HG02588 (cell line): ENCODE results near the gene FLRT3.

Experiments used
- ATAC-seq: cut with Tn5 transposase; IDR thresholded peaks from one replicate; pipeline ENCODE4 v1.9.1; 2021; ENCODE audit warnings: mild to moderate bottlenecking, moderate library complexity; ENCODE audit not compliant: unreplicated experiment

The FLRT3 gene

DNA sequence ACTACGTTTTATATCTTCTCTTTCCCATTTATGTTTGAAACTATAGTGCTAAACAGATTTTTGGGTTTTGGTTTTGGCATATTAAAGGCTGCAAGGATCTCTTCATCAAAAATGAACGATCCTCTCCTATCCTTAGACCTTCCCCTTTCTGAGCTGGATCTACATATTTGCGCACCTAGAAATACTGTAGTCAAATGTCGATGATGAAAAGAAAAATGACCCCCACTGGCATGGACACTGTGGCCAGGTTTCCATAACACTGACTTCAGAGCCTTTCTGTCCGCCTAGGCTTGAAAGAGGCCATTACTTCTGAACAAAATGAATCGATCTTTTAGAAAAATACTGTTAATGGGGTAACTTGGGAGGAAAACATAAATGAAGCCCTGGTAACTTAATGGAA lies 5.8 kb downstream of the FLRT3 start:
- ATAC-seq = no peak

DNA sequence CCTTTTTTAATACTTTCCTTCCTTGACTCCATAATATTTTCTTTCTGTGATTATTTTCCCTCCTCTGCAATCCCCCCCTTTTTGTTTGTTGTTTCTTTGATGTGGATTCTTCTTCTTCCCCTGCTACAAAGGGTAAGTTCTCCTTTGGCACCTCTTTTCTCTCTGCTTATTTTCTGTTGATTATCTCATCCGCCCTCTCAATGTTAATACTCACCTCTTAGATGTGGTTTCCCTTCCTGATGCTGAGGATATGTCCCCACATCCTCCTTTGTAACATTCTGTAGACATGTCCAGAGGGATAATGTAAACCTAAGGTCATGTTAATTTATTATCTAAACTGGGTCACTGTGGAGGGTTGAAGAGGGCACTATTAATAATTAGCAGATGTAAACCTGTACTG lies 17.7 kb downstream of the FLRT3 start:
- no peak for ATAC-seq

DNA sequence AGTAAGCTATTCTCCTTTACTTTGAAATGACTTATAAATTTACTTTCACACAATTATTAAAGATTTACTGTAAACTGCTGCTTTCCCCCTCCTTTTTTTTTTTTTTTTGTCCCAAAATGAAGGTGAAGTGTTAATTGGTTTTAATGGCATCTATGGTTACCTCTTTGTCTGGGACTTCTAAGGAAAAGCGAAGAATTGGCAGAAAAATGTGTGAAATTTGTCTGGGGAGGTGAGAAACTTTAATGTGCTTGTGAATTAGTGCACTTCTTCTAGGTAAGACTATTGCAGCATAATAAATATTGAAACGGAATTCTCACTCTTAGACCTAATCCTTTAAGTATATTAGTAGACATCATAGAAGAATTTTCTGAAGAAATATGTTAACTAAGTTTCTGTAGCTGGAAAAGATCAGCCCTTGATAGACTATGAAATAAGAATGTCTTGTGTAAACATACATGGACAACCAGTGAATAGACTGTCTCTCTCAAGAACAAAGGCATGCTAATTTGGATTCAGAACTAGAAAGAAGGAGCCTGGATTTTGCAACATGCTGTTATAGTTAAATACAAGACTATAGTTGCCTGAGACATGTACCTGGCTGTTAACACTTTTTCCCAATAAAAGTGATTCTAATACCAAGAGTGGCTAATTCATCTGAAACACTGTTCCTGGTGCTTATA lies 23.9 kb downstream of the FLRT3 start:
- no peak for ATAC-seq

DNA sequence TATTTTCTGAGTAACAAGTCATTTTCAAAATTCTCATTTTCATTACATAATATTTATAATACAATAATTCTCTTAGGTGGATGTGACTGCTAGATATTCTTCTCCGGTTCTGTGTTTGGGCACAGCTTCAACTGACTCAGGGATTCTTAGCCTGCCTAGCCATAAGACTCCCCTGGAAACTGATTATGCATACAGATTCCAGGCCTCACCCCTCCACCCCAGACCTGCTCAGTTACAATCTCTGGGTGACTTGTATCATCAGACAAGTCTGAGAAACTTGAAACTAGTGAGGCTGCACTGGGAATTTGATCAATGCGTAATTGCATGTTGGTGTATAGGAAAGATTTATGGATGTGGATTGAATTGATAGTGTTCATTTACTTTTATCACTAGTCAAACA lies 25.4 kb downstream of the FLRT3 start:
- ATAC-seq = no peak

DNA sequence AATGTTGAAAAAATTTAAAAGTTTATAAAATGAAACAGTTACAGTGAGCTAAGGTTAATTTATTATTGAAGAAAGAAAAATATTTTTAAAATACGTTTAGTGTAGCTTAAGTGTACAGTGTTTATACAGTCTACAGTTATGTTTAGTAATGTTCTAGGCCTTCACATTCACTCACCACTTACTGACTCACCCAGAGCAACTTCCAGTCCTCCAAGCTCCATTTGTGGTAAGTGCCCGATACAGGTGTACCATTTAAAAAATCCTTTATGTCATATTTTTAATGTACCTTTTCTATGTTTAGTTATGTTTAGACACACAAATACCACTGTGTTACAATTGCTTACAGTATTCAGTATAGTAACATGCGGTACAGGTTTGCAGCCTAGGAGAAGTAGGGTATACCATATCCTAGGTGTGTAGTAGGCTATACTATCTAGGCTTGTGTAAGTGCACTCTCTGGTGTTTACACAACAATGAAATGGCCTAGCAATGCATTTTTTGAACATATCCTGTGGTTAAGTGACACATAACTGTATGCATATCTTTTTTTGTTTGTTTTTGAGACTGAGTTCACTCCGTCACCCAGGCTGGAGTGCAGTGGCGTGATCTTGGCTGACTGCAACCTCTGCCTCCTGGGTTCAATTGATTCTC lies 26.3 kb downstream of the FLRT3 start:
- ATAC-seq = no peak

DNA sequence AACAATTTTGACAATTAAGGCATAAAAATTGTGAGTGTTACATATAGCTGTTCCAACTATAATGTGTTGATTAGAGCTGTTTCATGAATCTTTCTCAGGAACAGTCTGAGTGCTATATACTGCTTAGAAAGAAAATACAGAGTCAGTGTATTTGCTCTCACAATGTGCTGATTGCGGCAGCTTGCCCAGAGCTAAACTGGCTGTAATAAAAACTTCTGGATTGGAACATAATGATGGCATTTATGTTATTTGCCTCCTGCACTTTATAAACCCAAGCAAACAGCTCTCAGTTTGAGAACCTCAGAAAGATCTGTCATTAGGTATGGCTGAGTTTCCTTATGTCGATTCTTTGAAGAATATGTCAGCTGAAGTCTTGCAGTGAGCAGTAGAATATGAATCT lies 29.5 kb downstream of the FLRT3 start:
- no peak for ATAC-seq

DNA sequence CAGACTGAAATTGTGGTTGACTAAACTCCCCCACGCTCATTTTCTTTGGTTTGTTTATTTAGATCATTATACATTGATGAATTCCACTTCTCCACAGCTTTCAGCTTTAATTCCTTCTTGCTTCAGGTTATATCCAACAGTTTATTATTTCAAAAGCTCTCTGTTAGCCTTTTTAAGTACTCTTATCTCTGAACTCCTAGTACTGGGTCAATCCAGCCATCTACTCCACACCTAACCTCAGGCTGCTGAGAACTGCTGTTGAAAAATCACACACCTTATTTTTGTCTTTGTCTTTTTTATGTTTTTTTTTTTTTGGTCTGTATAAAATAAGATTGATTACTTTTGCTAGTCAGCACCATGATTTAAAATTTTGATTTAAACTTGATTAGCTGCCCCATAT lies 32.9 kb downstream of the FLRT3 start:
- no peak for ATAC-seq

DNA sequence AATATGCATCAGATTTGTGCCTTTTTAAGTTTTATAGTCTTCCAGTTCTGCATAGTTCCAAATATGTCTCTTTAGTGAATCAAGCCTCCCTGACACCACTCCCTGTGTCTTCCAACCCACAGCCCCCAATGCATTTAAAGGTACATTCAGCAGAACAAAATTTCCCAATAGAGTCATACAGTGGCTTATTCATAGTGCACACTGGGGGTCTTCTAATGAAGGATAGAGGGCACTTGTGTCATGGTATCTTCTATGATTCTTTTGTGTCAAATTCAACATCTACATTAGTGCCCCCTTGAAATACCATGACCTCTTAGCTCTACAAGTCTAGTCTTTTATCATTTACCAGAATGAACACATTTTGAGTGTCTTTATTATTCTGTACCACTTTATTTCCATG lies 33.8 kb downstream of the FLRT3 start:
- ATAC-seq = no peak

DNA sequence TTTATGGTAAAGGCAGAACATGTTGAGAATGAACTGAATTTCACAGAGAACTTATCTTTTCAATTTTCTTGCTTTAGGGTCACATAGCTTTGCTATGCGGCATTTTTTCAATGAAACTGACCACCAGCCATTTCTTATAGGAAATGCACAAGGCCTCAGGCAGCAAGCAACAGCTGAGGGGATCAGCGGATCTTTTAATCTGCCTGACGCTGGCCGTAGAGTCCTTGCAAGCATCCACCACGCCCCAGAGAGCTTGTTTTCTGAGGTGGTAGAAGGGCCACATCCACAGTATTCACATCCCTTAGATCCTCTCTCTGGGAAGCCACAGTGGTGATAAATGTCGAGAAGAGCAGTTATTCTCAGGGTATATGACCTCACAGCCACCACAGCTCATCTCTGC lies 34.3 kb downstream of the FLRT3 start:
- ATAC-seq = no peak

DNA sequence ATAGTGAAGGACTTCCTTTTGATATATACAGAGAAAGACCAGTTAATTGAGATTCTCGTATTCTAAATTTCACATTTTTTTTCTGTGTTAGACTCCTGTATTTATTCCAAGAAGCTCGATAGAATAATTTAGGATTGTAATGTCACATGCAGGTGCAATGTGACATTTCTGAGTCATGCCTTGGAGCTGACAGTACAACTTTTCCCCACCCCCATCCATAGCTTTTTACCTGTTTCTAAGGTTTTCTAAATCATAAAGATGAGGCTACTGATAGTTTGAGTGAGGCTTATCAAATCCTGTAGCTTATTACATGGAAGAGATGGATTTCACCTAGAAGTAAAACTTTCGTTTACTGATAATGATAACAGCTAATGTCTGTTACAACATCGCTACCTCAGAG lies 37.6 kb downstream of the FLRT3 start:
- no peak for ATAC-seq

DNA sequence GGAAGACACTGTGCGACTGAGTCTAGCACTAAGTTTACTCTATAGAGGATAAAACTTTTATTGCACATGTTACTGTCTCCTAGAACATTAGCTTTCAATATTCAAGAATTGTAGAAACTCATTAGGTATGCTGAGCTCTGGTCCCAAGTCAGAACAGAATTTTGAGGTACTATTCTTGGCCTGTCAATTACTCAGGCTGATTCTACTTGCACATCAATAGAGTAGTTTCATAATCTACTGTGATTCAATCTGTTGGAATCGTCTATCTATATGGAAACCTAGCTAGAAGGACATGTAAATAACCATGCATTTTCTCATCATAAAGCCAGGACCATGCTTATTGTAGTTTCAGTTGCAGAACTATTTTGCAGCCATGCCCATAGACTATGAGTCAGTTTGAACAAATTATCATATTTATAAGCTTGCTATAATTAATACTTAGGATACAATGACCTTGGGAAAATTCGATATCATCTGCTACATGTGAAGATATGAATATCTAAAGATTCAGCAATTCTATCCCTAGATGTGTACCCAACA lies 41.6 kb downstream of the FLRT3 start:
- no peak for ATAC-seq

DNA sequence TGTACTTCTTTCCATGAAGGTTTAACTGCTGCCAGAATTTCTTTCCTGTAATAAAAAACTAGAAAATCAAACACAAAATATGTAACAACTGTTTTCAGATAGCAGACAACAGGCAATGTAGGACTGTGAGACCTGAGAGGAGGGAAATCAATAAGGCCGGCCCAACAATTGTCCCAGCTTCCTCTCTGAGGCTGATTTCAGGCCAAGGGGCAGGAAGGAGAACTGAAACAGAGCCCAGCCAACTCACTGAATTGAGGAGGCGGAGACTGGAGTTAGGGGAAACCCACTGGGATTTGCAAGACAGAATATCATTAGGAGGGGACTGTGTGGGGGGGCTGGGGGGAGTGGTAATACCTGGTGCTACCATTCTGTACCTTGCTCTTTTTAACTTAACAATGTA lies 42.2 kb downstream of the FLRT3 start:
- peak; percentile 61 for ATAC-seq

DNA sequence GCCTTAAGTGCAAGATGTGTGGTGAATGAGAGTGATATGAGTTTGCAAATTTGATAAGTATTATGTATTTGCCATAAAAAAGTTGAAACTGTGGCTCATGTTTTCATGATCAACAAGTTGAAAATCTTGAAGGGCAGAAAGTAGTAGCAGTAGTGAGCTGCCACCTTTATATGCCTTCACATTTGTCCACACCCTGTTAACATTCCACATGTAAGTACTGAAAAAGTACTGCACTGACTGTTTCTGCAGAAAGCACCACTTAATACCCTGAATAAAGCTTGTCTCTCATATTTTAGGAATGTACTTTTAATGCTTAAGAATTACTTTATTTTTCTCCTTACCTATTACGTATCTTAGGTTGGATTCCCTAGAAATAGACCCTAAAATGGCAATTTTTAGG lies 45.9 kb downstream of the FLRT3 start:
- ATAC-seq = no peak

DNA sequence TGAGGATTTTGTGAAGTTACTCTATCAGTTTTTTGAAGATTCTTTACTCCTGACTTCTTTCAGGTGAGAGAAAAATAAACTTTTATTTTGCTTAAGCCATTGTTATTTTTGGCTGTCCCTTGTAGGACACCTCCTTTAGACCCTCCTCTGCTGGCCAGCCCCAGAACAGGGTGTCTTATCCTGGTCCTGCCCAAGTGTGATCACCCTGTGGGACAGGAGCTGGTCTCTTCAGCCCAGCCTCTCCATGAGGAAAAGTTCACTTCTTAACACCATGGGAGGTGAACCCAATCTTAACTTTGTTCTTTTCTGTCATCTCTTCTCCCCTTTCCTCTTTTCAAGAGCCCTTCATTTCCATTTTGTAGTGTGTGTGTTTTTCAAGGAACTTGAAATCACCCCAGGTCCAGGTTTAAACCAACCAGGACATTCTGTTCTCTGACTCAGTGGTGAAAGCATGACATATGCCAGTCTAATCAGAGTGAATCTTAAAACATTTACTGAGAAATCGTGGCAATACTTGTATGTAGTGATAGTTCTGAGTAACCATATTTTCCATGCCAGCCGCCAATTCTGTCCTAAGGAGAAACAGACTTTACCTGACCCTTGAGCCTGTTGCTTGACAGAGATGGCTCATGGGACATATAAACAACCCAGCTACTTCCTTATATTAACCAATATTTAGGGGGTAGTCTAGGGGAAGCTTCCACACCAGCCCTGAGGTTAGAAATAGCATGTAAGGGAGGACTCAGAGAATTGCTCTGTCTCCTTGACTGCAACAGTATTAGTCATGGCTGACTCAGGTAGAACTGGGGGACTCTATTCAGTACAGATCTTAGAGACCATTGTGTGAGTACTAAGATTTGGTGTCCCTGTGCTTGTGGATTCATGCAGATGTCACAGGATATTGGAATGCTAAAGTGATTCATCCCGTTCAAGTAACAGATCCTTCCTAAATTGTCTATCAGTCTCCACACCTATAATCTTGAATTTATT lies 48.8 kb downstream of the FLRT3 start:
- no peak for ATAC-seq

DNA sequence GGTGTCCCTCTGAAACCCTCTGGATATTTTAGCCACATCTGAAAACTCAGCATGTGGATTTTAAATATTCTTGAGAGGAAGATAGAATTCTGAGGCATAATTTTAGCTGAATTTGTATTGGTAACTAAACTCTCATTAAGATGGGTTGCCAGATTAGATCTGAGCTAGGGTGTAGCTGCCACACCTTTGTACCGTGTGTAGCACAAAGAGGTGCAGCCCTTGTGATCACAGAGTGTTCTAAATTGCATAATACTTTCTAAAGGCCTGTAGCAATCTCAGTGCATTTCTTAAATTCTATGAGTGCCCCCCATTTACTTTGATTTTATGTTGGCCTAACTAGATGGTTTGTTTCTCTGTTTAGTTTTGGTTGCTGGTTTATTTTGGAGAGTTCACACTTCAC lies 53.0 kb downstream of the FLRT3 start:
- no peak for ATAC-seq

DNA sequence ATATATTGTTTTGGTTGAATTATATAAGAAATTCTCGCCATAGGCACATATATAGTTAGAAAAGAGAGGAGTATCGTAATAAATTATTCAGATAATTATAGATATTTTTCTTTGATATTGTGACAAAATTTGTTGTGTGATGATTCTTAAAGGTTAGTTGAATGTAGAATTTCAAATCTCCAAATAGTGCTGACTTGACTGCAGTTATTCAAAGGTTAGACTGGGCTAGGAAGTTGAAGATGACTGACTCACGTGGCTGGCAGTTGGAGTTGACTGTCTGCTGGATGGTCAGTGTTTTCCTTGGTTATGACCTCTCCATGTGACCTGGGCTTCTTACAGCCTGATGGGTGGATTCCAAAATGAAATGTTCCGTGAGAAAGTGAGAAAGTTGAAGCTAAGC lies 55.3 kb downstream of the FLRT3 start:
- no peak for ATAC-seq
